ACHN (cell line): ENCODE results near the gene ZNF18.
"Not testable (repeated sequence)": the region's sequence is repeated elsewhere in the genome, so short reads cannot be mapped to it uniquely, and the experiment has no call there.

ENCODE experiments used
- DNase-seq: peaks from one replicate; pipeline ENCODE4 v3.0.0-alpha.2; 2015
- in situ Hi-C: cut with HindIII; loops from 2 replicates; pipeline ENCODE4 v1.10.0; 2017; ENCODE audit warnings: low sequenced_read_pairs, low pct_ligation_motif_present, low pct_unique_long_range_greater_than_20kb

ZNF18 gene

DNA sequence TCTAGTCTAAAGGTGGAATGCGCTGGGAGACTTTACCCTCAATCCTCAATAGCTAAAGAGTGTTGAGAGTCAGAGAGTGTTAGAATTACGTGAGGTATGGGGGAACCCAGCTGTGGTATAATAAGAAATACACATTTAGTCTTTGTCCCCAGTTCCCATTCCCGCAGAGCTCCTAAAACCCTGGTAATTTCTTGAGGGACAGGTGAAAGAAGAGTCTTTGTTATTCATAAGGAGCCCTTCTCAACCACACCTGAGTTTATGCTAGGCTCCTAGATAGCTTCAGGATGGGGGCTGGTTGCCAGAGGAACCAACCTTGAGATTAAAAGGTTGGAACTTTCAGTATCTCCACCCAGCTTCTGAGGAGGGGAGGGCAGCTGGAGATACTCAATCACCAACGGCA lies 5.8 kb downstream of the ZNF18 start:
- in situ Hi-C loops: no loop called here

DNA sequence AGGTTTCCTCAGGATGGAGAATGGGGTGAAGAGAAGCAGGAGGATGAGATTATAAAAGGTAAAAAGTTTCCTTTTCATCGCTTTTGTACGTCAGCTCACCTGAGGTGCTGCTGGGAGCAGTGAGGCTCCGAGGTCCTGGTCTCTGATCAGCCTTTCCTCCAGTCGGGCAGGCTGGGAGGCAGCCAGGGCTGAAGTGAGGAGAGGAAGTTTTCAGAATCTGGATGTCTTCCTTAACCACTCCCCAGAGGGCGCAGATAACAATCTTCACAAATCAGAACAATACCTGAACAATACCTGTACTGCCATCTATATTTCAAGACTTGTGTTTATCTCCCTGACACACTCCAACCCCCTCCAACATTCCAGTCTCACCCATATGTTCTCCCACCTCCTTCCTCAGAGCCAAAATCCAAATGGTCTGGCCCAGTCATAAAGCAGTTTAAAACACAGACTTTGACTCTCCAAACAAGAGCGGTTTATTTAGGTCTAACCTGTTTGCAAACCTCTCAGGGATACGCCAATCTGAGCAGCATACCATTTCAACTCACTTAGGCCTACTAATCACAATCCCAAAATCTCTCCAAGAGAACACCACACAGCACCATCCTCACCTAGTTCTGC lies 6.8 kb downstream of the ZNF18 start:
- DNase-seq: no peak
- in situ Hi-C loops: no loop called here

More for the DNA sequence above, 5.8 kb downstream of the ZNF18 start:
- DNase-seq: no peak

DNA sequence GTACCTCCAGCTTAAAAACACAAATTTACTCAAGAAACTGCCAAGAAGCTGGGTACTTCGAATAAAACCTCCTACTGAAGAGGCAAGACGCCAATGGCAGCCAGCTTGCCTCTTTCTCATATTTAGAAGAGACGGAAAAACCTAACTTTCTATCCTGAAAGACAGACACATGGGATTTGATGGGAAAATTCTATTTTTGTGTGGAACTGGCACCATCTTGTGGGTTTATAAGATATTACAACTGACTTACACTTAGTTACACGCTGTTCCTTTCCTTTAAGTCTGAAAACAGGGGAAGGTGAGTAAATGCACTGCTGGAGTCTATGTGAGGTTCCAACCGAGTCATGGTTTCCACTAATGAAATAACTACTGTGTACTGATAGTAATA lies 10.3 kb downstream of the ZNF18 start:
- DNase-seq: peak; percentile 61
- in situ Hi-C loops: no loop called here

DNA sequence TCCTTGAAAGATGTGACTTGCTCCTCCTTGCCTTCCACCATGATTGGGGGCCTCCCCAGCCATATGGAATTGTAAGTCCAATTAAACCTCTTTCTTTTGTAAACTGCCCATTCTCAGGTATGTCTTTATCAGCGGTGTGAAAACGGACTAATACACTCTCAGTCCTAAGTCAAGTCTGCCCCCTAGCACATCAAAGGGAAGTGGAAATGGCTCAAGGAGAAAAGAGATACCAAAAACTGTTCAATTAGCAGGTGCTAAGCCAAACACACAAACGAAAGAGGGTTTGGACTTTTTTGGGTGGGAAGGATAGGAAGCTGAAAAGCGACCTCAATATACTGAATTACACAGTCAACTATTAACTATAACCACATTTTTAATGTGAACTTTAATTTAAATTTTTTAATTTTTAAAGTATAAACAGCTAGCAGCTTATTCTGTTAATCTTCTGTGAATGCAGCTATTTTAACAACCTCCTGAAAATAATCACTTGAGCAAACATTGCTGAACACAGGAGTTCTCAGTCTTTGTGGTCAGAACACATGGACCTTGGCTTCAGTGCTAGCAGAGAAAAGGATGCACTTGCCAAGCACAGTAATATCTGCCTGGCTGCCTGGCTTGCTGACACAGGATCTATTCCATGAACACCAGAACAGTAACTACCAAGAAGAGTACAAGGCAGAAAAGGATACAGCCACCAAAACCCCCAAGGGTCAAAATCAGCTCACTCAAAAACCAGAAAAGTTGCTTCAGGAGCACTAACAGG lies 10.9 kb downstream of the ZNF18 start:
- in situ Hi-C loops: no loop called here
- DNase-seq: no peak

DNA sequence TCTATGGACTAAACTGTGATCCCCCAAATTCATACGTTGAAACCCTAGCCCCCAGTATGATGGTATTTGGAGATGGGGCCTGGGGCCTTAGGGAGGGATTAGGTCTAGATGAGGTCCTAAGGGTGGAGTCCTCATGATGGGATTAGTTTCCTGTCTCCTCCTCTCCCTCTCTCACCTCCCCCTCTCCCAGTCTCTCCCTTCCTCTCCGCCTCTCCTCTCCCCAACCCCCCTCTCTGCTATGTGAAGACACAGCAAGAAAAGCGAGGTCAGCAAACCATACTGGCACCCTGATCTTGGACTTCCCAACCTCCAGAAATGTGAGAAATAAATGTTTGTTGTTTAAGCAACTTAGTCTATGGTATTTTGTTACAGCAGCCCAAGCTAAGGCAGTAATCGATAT lies 15.4 kb downstream of the ZNF18 start:
- DNase-seq: no peak
- in situ Hi-C loops: no loop called here

DNA sequence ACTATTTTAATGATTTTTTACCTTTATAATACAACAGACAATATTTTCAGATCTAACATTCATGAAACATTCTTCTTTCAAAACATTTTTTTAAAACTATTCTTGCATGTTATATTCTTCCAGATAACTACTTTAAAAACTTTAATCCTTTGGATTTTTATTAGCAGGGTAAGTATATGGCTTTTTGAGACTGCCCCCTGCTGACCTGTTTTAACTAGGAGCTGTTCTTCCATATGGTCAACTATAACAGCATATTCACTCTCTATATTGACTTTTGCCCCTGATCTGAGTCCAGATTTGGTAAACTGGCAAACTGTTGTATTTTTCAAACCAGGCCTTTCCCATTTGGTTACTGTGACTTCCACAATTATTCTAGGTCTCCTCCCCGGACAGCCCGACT lies 16.5 kb downstream of the ZNF18 start:
- in situ Hi-C loops: no loop called here
- no peak for DNase-seq

DNA sequence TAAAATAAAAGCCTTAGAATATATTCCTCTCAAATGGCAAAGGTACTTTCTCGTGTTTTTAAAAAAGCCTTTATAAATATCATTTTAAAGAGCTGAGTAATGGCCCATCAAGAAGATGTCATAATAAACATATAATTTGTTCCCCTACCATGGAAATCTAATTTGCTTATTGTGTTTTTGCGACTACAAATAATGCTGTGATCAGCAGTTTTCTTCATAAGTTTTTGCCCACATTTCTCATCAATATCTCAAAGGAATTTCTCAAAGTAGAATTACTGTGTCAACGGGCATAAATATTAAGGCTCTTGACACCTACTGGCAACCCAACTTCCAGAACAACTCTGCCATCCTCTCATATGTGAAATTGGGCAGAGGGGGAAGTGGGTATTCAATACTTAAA lies 17.5 kb downstream of the ZNF18 start:
- no peak for DNase-seq
- in situ Hi-C loops: no loop called here

DNA sequence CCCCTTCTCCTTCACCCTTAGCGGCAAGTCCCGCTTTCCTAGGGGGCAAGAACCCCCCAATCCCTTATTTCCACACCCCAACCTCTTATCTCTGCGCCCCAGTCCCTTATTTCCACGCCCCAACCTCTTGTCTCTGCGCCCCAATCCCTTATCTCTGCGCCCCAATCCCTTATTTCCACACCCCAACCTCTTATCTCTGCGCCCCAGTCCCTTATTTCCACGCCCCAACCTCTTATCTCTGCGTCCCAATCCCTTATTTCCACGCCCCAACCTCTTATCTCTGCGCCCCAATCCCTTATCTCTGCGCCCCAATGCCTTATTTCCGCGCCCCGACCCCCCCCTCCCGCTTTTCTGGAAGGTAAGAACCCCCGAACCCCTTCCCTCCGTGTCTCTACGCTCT lies 24.5 kb downstream of the ZNF18 start:
- in situ Hi-C loops, DNase-seq: not testable (repeated sequence)

DNA sequence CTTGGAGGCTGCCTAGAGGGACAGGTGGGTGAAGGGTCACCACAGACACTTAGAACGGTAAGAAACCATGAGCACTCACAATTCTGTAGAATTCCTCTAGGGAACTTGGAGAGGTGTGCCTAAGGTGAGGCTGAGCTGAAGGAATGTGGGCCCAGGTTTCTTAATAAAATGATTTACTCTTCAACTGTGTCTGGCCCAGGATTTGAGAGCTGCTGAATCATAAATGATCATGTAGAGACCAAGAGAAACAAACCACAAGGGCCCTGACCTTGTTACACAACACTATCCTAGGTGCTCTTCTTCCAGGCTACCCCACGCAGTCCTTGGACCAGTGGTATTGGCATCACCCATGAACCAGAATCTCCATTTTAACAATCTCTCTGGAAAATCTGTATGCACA lies 27.7 kb downstream of the ZNF18 start:
- in situ Hi-C loops: no loop called here
- no peak for DNase-seq

DNA sequence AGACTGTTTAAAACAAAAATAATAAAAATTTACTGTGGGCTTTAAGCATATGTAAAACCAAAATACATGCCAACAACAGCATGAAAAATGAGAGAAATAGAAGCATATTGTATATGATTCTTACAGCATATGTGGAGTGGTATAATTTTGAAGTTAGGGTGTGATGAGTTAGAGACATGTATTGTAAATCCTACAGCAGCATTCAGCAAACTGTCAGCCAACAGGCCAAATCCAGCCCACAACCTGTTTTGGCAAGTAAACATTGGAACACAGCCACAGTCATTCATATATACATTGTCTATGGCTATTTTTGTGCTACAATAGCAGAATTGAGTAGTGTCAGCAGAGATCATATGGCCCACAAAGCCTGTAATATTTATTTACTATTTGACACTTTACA lies 42.3 kb downstream of the ZNF18 start:
- no peak for DNase-seq
- in situ Hi-C loops: no loop called here

DNA sequence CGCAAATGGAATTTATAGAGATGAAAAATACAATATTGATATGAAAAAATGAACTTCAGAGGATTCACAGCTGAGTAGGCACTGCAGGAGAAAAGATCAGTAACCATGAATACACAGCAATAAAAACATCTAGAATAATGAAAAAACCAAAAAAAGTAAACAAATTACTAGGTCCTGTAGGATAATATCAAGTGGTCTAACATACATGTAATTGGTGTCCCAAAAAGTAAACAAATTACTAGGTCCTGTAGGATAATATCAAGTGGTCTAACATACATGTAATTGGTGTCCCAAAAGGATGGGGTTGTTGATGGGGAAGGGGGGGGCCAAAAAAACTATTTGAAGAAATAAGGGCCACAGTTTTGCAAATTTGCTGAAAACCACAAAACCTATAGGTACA lies 43.4 kb downstream of the ZNF18 start:
- no peak for DNase-seq
- in situ Hi-C loops: no loop called here

DNA sequence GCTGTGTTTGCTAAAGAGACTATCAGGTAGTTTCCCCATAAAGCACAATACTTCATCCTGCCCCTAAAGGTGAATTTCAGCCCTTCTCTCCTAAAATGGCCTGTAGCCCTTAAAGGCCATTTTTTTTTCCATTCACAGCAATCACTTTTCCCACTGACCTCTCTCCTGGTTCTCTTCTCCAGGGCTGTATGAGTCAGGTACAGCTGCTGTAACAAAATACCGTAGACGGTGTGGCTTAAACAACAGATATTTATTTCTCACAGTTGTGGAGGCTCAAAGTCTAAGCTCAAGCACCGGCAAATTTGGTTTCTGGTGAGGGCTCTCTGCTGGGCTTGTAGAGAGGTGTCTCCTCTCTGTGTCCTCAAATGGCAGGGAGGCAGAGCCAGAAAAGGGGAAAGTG lies 44.7 kb downstream of the ZNF18 start:
- in situ Hi-C loops: no loop called here
- no peak for DNase-seq

DNA sequence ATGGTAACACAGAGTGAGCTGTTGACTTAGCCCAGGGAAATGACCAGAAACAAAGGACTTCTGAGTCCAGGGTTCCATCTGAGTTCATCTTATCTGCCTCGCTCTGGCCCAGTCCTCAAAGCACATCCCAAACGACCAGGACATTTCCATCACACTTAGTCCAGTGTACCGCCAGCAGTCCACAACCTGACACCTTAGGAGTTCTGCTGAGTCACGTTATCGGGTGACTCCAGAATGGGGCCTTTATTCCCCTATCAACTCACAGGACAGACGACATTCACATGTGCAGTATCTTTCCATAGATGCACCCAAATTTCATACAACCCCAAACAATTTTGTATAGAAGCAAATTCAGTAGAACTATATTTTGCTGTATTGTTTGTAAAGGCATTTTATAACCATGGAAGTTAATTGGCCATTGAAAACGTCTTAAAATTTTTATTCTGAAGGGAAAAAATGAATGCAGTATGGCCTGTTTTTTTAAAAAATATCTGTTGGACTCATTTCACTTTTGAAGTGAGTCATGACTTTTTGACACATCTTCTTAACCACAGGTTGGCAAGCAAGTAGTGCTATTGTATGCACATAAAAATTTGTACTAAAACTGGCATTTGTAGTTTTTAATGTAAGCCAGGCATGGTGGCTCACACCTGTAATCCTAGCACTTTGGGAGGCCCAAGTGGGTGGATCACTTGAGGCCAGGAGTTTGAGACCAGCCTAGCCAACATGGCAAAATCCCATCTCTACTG lies 46.3 kb downstream of the ZNF18 start:
- in situ Hi-C loops: no loop called here
- no peak for DNase-seq

DNA sequence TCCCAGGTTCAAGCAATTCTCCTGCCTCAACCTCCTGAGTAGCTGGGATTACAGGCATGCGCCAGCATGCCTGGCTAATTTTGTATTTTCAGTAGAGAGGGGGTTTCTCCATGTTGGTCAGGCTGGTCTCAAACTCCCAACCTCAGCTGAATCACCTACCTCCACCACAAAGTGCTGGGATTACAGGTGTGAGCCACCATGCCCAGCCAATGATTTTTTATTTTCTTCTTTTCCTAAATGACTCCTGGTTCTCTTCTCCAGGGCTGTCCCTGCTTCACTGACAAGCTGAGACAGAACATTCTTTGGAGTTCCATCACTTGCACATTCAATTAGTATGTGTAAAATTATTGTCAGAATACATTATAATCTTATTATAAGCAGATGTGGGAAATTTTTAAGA lies 47.7 kb downstream of the ZNF18 start:
- DNase-seq, in situ Hi-C loops: not testable (repeated sequence)

DNA sequence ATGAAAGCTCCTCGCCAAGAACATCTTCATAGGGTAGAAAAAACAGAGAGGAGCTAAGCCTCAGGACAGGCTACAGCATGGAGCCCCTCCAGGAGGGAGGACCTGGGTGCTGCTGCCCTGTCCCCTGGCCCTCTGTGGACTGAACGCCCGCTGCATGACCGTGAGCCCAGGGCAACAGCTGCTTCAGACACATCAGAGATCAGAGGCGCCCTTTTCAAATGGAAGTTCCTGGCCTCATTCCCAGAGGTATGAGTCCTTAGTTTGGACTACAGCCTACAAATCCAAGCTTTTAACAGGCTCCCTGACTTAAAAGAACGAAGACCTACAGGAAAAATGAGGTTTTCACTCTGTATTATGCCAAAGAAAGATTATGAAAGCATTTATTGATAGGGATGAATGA lies 48.5 kb downstream of the ZNF18 start:
- peak; percentile 28 for DNase-seq
- in situ Hi-C loops: no loop called here

DNA sequence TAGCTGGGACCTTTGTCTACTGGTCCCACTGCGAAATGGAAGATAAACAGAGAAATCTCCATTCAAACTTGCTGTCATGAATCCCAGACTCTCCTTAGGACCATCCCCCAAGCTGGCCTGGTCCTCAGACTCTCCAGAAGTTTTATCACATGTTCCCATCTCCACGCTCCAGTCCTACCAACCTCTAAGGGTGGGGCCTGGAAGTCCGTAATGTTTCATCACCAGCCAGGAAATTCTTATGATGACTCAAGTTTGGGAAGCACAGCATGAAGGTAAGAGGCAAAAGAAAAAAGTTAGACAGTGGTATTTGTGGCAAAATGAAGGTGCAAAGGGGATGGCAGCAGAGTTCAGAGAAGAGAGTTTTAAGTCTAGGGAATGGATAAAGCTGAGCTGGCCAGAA lies 52.7 kb downstream of the ZNF18 start:
- no peak for DNase-seq
- in situ Hi-C loops: no loop called here

DNA sequence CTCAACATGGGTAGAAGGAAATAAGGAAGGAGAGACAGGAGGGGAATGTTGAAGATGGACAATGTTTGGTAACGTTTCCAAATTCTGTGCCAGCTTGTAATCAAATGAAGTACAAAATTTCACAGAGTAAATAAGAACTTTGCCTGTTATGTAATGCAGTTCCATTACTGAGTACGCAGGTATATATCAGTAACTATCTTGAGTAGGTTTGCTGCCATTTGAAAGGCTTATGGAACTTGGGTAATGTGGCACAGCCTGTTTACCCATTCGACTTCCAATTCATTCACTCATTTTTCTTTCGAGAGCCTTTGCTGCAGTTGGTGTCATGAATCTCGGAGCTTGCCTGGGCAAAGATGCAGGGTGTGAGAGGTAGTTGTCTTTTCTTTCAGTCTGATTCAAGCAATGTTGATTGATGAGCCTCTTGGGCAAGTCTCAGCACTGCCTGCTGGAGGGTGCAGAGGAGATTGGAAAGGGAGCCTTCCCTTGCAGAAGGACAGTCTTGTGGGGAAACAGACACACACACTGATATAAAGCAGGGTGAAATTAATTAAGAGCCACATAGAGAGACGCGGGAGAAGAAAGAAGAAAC lies 53.4 kb downstream of the ZNF18 start:
- in situ Hi-C loops: no loop called here
- no peak for DNase-seq

DNA sequence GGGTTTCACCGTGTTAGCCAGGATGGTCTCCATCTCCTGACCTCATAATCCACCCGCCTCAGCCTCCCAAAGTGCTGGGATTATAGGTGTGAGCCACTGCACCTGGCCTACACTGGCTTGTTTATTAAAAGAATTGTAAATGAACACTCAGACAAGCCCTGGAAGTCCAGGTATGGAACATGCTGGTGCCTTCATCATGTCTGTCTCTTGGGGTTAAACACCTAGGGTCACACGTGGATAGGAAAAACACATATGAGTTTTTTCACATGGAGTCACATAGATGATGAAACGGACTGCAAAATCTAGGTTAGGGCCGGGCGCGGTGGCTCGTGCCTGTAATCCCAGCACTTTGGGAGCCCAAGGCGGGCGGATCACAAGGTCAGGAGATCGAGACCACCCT lies 54.2 kb downstream of the ZNF18 start:
- in situ Hi-C loops, DNase-seq: not testable (repeated sequence)

DNA sequence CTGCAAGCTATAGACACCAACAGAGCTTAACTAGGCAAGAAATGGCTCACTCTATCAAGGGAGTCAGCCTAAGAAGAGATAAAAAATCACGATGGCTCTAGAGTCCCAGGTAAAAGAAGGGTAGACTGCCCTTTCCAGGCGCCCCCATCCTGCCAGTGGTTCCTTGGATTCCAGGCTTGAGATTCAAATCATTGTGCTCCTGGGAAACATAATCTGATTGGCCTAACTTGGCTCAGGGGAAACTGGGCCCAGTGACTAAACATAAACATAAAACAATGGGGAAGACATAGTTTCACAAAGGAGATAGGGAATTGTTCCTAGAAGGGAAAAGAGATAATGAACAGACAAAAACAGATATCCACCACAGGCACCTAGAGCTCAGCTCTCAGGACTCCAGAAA lies 56.4 kb downstream of the ZNF18 start:
- no peak for DNase-seq
- in situ Hi-C loops: no loop called here
